Neural progenitor cell (in vitro differentiated cells): ENCODE measurements around the gene CHAD.

Experiments used
- CTCF ChIP-seq: fragments of 200-600 bp; sonication (generic); IDR thresholded peaks from 2 replicates; pipeline ENCODE4 v1.5.1; 2017; ENCODE audit warnings: antibody characterized with exemption, mild to moderate bottlenecking
- EZH2 ChIP-seq: fragments of 200-600 bp; sonication (generic); IDR thresholded peaks from 2 replicates; pipeline ENCODE4 v1.6.1; 2017; ENCODE audit warnings: antibody characterized with exemption, mild to moderate bottlenecking, moderate library complexity
- EZH2phosphoT487 ChIP-seq: fragments of 200-600 bp; sonication (generic); IDR thresholded peaks from 2 replicates; pipeline ENCODE4 v1.6.1; 2017; ENCODE audit warnings: antibody characterized with exemption

- TF ChIP-seq CTCF: no peak
- no peak for TF ChIP-seq EZH2phosphoT487
- TF ChIP-seq EZH2: no peak
These were observed 30.6 kb upstream of the CHAD start for GRCh38 chr17:50499270-50499669.
